ENCODE data around the gene PLP1.
"Not testable (repeated sequence)": the region's sequence is repeated elsewhere in the genome, so short reads cannot be mapped to it uniquely, and the experiment has no call there.

PLP1 gene

GRCh38 chrX:103780336-103781061, 3.9 kb downstream of the PLP1 start:
- DNase-seq (ENCODE audit: low read depth) = no peak

DNA sequence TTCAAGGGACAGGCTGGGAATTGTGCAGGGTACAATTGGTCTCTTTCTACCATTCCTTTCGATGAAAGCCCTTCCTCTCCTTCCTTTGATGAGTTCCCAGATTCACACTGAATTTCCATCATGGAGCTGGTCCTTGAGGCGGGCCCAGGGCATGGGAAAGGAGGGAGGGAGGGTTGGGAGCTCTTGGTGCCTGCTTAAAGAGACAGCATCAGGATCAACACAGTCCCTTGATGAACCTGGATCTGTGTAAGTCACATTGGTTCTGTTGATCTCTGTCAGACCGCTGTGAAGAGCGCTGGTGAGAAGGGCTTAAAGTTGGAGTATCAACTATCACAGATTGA, 4.4 kb downstream of the PLP1 start:
- no peak for DNase-seq (ENCODE audit: low read depth)

DNA sequence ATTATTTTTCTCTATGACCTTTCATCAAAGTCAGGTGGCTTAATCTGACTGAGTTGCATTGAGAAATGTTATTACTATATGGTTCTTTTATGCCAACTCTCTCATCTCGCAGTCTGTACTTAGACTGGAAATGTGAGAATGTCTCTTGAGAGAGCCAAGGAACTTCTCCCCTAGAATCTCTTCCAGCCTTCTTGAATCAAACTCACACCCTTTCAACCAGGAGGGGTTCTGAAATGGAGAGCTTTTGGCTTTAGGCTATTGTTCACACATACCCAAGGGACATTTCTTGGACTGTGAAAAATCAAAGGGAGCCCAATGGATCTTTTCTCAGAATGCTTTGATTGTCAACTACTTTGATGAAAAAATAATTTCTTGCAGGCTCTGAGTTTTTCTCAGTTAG, 5.1 kb downstream of the PLP1 start:
- no peak for DNase-seq (ENCODE audit: low read depth)

- no peak for DNase-seq (ENCODE audit: low read depth)
Measured at GRCh38 chrX:103782640-103783039, 6.0 kb downstream of the PLP1 start.

- DNase-seq (ENCODE audit: low read depth) = no peak
Measured at GRCh38 chrX:103783196-103783595, 6.6 kb downstream of the PLP1 start.

DNA sequence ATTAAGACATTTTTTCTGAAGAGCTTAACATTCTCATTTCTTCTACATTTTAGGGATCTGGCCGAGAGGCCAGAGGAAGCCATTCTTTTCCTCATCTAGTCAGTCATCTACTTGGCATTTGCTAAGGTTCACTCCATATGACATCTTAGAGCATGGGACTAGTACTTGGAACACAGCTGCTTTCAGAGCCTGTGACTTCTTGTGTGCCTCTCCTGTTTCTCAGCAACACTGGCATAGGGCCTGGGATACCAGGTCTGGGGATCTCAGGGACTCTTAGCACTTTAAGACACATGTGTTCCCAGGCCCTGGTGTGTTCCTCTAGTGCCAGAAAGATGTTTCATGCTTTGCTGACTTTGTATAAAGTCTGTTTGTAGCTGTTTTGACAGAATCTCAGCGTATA, 7.3 kb downstream of the PLP1 start:
- no peak for DNase-seq (ENCODE audit: low read depth)

DNA sequence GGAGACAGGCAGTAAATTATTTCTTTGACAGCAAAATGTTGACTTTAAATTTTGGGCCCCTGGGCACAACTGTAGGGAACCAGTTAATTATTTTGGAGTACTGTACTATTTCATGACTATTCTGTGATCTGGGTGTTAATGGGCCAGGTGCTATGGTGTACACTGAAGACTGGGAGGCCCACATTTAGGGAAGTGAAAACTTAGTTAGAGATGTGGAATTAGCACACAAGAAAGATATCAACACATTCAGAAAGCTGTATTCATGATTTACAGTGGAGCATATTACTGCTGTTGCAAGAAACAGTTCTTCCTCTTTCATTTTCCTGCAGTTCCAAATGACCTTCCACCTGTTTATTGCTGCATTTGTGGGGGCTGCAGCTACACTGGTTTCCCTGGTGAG, 12.4 kb downstream of the PLP1 start:
- no peak for DNase-seq (ENCODE audit: low read depth)

DNA sequence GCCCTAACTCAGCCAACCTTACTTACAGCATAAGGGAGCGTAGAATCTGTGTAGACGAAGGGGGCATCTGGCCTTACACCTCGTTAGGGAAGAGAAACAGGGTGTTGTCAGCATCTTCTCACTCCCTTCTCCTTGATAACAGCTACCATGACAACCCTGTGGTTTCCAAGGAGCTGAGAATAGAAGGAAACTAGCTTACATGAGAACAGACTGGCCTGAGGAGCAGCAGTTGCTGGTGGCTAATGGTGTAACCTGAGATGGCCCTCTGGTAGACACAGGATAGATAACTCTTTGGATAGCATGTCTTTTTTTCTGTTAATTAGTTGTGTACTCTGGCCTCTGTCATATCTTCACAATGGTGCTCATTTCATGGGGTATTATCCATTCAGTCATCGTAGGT, 14.6 kb downstream of the PLP1 start:
- no peak for DNase-seq (ENCODE audit: low read depth)

GRCh38 chrX:103791826-103792485, 15.3 kb downstream of the PLP1 start:
- peak; percentile 27 for DNase-seq (ENCODE audit: low read depth)

DNA sequence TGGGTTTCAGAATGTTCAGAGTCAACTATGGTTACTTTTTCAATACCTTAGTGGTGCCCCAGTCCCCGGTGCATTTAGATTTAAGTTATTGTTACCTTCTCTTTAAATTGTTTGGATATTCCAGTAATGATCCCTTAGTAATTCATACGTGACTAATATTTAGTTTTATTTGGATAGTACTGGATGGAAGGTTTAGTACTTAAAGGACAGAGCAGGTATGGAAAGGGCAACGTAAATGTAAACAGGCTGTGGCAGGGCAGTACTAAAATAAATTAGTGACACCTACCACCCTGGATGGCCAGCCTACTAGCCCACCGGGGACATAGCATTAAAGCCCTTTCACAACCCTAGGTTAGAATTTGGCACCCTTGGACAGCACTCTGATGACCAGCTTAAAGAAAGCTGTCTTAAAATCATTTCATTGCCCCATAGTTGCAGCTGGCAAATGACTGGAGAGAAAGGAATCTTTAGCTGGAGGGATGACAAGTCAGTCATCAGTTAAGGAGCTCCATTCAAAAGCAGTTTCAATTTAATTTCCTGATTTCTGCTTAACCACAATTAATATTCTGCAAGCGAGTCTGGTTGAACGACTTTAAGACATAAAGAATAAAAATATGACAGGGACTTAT, 16.4 kb downstream of the PLP1 start:
- DNase-seq (ENCODE audit: low read depth) = peak; percentile 41

GRCh38 chrX:103793545-103793940, 16.9 kb downstream of the PLP1 start:
- peak; percentile 17 for DNase-seq (ENCODE audit: low read depth)

DNA sequence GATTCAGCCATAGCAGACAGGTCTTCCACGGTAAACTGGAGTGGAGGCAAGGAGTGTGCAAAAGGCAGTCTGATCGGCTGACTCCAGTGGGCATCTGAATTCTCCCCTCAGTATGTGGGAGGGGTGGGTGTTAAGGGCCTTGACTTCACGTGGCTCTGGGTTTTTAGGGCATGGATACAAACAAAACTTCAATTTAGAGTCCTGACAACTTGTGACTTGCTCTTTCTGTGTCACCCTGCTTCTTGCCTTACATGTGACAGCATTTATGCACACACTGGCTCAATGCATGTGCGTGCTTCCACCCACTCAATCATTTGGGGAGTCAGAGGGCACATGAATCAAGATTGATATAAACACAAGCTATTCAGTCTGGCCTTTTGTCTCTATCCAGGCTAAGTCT, 17.5 kb downstream of the PLP1 start:
- no peak for DNase-seq (ENCODE audit: low read depth)

DNA sequence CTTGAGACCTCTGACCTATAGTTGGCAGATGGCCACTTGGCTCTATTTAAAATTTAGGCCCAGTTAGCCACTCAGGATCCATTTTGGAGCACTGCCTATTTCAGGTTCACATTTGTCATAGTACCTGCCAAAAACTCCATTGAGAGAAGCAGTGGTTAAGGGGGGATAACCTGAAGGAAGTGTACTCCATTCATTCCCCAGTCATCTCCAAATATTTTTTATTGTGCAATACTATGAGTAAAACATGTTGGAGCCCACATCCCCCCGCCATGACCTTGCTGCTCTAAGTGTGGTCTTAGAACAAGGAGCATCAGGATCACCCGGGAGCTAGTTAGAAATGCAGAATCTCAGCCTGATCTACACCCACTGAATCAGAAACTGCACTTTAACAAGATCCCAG, 21.1 kb downstream of the PLP1 start:
- DNase-seq (ENCODE audit: low read depth) = no peak

DNA sequence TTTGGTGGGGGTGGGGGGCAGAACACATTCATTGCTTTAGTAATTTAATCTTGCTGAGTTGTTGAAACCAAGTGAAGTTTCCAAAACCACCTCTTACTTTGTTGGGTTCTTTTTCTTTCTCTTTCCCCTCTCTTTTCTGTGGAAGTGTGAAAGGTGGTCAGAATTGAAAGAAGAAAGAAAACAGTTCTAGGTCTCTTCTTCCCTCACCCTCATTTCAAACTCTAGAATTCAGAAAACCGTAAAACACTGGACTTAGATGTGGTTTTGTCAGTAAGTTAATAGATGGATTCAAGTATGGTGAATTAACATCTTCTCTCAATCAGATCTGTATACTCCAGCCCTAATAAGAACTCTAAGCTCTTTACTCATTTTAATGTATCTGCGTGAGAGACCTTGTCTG, 23.7 kb downstream of the PLP1 start:
- DNase-seq (ENCODE audit: low read depth) = no peak

GRCh38 chrX:103805860-103806259, 29.2 kb downstream of the PLP1 start:
- no peak for DNase-seq (ENCODE audit: low read depth)

DNA sequence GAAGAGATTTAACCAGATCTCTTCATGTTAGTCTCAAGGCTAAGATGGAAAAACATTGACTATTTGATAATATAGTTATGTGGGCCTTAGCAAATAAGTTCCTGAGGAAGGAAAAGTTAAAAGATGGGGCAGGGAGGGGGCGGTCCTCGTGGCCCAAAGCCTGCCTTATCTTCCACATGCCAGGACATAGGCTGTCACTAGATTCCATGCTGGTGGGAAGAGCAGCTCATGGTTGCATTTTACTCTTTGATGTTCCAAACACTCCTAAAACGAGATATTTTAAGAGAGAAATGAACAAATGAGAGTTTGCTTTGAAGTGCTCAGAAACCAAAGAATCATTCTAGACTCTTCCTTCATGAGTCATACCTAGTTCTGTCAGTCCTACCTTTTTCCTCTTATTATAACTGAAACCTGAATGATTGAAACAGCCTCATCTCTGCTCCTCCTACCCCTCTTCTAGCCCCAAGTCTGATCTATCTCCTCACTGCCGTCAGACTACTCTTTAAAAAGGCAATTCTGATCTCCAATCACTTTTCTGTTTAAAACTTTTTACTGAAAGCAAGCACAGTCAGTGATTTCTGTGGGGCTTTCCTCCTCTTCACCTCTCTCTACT, 30.3 kb downstream of the PLP1 start:
- DNase-seq (ENCODE audit: low read depth) = no peak

DNA sequence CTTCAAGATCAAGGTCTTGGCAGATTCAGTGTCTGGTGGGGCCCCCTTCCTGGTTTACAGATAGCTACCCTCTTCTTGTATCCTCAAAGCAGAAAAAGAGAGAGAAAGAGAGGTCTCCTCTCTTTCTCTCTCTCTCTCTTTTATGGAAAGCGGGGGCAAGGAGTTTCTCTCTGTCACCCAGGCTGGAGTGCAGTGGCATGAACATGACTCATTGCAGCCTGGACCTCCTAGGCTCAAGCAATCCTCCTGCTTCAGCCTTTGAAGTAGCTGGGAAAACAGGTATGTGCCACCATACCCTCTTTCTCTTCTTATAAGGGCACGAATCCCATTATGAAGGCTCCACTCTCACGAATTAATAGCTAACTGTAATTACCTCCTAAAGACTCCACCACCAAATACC, 35.2 kb downstream of the PLP1 start:
- DNase-seq (ENCODE audit: low read depth) = no peak

GRCh38 chrX:103817101-103817500, 40.5 kb downstream of the PLP1 start:
- not testable (repeated sequence) for DNase-seq (ENCODE audit: low read depth)

- peak; percentile 22 for DNase-seq (ENCODE audit: low read depth)
Measured at GRCh38 chrX:103817502-103817901, 40.9 kb downstream of the PLP1 start.

DNA sequence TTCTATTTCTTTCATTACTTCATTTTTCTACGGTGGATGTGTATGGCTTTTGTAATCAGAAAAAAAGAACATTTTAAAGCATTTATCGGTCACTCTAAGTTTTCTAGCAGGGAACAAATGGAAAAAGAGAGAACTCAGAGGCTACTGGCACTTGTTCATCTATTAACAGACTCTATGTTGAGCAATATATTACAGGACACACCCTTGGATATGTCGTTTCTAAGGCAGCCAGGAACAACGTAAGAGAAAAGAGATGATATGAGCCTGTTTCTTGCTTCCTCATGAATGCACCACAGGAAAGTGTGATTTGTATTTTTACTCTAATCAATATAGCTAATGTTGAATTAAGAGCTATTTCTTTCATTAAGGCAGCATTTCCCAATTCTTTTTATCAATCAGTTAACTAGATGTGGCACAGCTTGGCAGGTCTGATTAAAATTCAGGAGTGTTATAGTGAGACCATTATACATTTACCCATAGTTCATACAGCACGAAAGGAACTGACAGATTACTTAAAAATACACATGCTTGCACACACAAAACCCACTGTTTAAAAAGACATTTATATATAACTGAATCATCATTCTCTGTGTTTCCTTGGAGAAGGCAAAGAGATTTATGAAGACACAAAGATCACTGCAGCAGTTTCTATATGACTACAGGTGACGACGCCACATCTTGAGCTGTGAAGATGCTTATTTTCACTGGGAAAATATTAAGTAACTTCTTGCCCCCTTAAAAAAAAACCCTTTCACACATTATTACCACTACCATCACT, 42.4 kb downstream of the PLP1 start:
- no peak for DNase-seq (ENCODE audit: low read depth)

DNA sequence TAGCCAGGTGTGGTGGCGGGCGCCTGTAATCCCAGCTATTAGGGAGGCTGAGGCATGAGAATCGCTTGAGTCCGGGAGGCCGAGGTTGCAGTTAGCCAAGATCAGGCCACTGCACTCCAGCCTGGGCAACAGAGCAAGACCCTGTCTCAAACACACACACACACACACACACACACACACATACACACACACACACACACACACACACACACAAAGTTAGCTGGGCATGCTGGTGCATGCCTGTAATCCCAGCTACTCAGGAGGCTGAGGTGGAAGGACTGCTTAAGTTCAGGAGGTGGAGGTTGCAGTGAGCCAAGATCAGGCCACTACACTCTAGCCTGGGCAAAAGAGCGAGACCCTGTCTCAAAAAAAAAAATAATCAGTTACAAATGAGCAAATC, 44.2 kb downstream of the PLP1 start:
- not testable (repeated sequence) for DNase-seq (ENCODE audit: low read depth)

GRCh38 chrX:103823591-103823990, 47.0 kb downstream of the PLP1 start:
- no peak for DNase-seq (ENCODE audit: low read depth)
